NT2/D1 (cell line): ENCODE data around the gene LRP5.

ENCODE experiments used
- SUZ12 ChIP-seq: IDR thresholded peaks from 2 replicates; pipeline ENCODE4 v1.6.1; 2011; ENCODE audit not compliant: insufficient read length, insufficient read depth; ENCODE audit errors: extremely low read depth
- YY1 ChIP-seq: IDR thresholded peaks from 2 replicates; pipeline ENCODE4 v1.6.1; 2011; ENCODE audit not compliant: insufficient read length, insufficient read depth
- ZNF274 ChIP-seq: IDR thresholded peaks from 2 replicates; pipeline ENCODE4 v1.6.1; 2011; ENCODE audit warnings: mild to moderate bottlenecking, low read depth, low read length

- TF ChIP-seq ZNF274 (no peak), YY1 (no peak), SUZ12 (no peak)
Observed at GRCh38 chr11:68418648-68419047, 106.3 kb downstream of the LRP5 start.
